HG03354 (cell line): ENCODE data around the gene HOMER1.

Experiments used
- ATAC-seq: cut with Tn5 transposase; IDR thresholded peaks from one replicate; pipeline ENCODE4 v1.9.1; 2021; ENCODE audit warnings: mild to moderate bottlenecking; ENCODE audit not compliant: unreplicated experiment, poor library complexity, severe bottlenecking

HOMER1 gene

GRCh38 chr5:79513704-79514390 lies at the start of gene HOMER1:
Gene HOMER1, minus strand, starts transcription at chr5:79514134. Its CDS starts 1,360 bp downstream, at chr5:79512774.
- ATAC-seq, result peak; percentile 60

GRCh38 chr5:79563247-79563590 lies 49.3 kb upstream of the HOMER1 start:
- no peak for ATAC-seq

DNA sequence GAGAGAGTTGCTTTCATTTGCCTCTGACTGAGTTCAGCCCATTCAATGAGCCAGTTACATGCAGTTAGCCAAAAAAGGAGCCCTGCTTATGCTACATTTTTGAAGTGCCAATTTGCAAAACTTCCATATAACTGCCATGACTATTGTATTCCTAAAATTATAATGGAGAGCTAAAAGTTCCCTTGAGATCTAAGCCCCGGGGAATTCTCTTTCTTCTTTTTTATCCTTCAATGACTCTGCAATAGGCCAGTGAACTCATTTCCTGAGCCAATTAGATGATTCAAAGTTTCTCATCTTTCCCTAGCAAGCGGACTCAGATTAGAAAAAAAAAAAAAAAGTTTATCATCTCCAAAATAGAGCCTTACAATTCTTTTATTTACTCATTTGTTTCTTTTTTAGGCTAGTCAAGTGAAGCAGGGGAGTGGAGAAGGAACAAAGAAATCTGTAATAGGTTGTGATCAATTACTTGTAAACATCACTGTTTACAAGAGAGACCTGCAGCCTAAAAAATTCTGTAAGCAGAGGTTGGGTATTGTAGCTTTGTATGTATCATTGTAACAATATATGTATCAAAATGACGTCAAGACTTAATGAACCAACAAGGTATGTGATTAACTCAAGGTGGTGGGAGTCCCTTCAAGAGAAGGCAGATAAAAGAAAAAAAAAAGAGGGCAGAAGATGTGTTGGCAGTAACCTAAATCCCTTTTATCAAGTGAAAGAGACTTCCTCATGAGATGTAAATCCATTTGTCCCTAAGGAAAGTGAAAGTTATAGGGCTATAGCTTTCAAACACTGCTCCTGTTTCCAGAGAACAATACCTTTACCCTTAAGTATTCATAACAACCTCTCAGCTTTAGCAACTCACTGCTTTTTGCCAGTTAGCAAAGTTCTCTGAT lies 48.7 kb upstream of the HOMER1 start:
- no peak for ATAC-seq

DNA sequence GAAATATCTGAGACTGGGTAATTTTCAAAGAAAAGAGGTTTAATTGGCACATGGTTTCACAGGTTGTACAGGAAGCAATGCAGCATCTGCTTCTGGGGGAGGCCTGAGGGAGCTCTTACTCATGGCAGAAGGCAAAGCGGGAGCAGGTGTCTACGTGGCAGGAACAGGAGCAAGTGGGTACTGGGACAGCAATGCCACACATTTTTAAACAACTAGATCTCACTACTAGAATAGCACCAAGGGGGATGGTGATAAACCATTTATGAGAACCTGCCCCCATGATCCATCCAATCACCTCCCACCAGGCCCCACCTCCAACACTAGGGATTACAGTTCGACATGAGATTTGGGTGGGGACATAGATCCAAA lies 47.6 kb upstream of the HOMER1 start:
- ATAC-seq, result peak; percentile 38

GRCh38 chr5:79560771-79561524 lies 47.0 kb upstream of the HOMER1 start:
- peak; percentile 84 for ATAC-seq

DNA sequence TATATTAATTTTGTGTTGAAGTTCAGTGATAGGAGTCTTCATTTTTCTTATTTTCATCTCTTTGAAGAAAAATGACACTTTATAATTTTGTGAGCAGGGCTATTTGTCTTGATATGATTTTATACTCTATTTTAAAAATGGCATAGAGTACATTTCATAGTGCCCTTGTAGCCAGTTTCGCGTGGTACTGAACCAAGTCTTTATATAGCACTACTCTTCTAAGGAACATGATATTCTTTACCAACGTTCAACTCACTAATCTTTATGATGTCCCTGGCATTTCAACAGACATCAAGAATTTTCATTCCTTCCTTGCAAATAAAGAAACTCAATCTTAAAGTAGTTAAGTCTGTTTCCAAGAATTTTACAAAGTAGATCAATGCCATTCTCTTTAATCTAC lies 41.5 kb upstream of the HOMER1 start:
- no peak for ATAC-seq

GRCh38 chr5:79552984-79553383 lies 39.0 kb upstream of the HOMER1 start:
- no peak for ATAC-seq

DNA sequence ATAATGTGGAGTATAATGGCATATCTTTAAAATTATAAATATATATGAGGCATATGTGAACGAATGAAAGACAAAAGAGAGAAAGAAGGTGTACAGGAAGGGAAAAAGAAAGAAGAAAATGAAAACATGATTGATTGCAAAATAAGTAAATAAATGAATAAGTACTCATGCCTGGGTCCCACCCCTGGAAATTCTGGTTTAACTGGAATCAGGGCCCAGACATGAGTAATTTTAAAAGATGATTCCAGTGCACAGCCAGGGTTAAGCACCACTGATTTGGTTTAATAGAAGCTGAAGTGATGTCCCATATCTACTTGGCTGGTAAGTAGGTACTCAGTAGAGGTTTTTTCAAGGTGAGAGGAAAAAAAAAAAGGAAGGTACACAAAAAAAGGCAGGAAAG lies 34.0 kb upstream of the HOMER1 start:
- no peak for ATAC-seq

- ATAC-seq, result no peak
Measured at GRCh38 chr5:79547429-79547822, 33.5 kb upstream of the HOMER1 start.

- no peak for ATAC-seq
Measured at GRCh38 chr5:79546782-79547428, 33.0 kb upstream of the HOMER1 start.

- ATAC-seq, result no peak
Measured at GRCh38 chr5:79544131-79544530, 30.2 kb upstream of the HOMER1 start.

DNA sequence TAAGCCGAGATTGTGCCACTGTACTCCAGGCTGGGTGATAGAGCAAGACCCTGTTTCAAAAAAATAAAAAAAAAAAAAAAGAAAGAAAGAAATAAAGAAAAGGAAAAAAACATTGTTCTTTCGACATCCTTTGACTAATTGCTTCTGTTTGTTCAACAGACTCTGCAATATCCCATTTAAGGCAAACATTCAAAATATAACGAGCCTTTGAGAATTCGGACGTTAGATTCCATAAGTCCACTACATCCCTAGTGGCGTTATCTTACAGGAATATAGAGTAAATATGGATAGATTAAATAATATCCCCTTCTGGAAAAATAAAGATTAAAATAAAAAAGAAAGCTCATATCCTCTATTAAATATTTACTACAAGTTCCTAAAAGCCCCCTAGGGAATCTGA lies 27.0 kb upstream of the HOMER1 start:
- ATAC-seq, result no peak

- no peak for ATAC-seq
Measured at GRCh38 chr5:79536193-79536906, 22.4 kb upstream of the HOMER1 start.

- ATAC-seq, result no peak
Measured at GRCh38 chr5:79535477-79536192, 21.7 kb upstream of the HOMER1 start.

DNA sequence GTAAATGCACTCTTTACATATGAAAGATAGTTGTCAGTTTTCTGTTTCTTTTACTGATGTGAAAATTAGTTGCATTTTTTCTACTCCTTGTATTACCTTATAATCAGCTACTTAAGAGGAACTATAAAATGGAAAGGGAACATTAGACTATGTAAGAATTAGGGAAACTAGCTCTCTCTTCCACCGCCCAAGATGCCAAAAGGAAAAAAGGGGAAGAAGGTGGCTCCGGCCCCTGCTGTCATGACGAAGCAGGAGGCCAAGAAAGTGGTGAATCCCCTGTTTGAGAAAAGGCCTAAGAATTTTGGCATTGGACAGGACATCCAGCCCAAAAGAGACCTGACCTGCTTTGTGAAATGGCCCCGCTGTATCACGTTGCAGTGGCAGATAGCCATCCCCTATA lies 15.2 kb upstream of the HOMER1 start:
- ATAC-seq, result no peak

- no peak for ATAC-seq
Measured at GRCh38 chr5:79527431-79527830, 13.5 kb upstream of the HOMER1 start.

GRCh38 chr5:79526928-79527327 lies 13.0 kb upstream of the HOMER1 start:
- no peak for ATAC-seq

DNA sequence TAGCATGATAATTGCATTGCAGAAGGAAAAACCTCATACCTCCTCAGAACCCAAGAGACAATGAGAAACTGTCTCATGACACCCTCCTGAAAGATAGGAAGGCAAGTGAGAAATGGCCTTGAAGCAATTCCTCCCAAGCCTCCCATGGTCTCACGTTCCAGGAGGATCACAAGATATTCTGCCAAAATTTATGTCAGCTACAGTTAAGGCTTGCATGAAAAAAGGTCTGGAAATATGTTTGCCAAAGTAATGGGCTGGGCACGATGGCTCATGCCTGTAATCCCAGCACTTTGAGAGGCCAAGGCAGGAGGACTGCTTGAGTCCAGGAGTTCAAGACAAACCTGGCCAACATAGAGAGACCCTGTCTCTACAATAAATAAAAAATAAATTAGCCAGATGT lies 12.6 kb upstream of the HOMER1 start:
- no peak for ATAC-seq

GRCh38 chr5:79521156-79521555 lies 7.2 kb upstream of the HOMER1 start:
- no peak for ATAC-seq
